Karpas-422 (cell line): Measurements from ENCODE around the gene TTLL1. TPM values are rescaled to one million over a fixed set of nuclear protein-coding genes. Genes with fewer than 3 reads are reported as not detected.

ENCODE experiments used
- DNase-seq: peaks from one replicate; pipeline ENCODE4 v3.0.0-alpha.2; 2015
- H2AFZ ChIP-seq: fragments of 200-600 bp; sonication (generic); 2 replicates; pipeline ENCODE4 v1.6.1; 2014; ENCODE audit warnings: antibody characterized with exemption, low read length, mixed read lengths
- H3K27ac ChIP-seq: fragments of 200-600 bp; sonication (generic); 2 replicates; pipeline ENCODE4 v1.5.1; 2014; ENCODE audit warnings: mild to moderate bottlenecking, low read length, moderate library complexity
- H3K27me3 ChIP-seq: fragments of 200-600 bp; sonication (generic); 2 replicates; pipeline ENCODE4 v1.6.1; 2014; ENCODE audit warnings: low read length, mixed read lengths
- H3K36me3 ChIP-seq: fragments of 200-600 bp; sonication (generic); 2 replicates; pipeline ENCODE4 v1.6.1; 2014; ENCODE audit warnings: low read length, mixed read lengths; ENCODE audit not compliant: insufficient read depth
- H3K4me1 ChIP-seq: fragments of 200-600 bp; sonication (generic); 2 replicates; pipeline ENCODE4 v1.6.1; 2014; ENCODE audit warnings: mild to moderate bottlenecking, low read length, mixed read lengths
- H3K4me2 ChIP-seq: fragments of 200-600 bp; sonication (generic); 2 replicates; pipeline ENCODE4 v1.6.1; 2014; ENCODE audit warnings: low read length, low read depth, mild to moderate bottlenecking; ENCODE audit not compliant: poor library complexity, severe bottlenecking
- H3K4me3 ChIP-seq: fragments of 200-600 bp; sonication (generic); 2 replicates; pipeline ENCODE4 v1.5.1; 2014; ENCODE audit warnings: mild to moderate bottlenecking, antibody characterized with exemption, low read length, mixed read lengths
- H3K79me2 ChIP-seq: fragments of 200-600 bp; sonication (generic); 2 replicates; pipeline ENCODE4 v1.6.1; 2014; ENCODE audit warnings: mild to moderate bottlenecking, low read length, mixed read lengths
- H3K9ac ChIP-seq: fragments of 200-600 bp; sonication (generic); 2 replicates; pipeline ENCODE4 v1.6.0; 2014; ENCODE audit warnings: low read length
- H3K9me2 ChIP-seq: fragments of 200-600 bp; sonication (generic), shearing (Covaris generic); replicated peaks from 2 replicates; pipeline ENCODE4 v1.6.0; 2014; ENCODE audit warnings: mild to moderate bottlenecking, low read length, moderate library complexity; ENCODE audit not compliant: insufficient read depth
- H3K9me3 ChIP-seq: fragments of 300-700, 200-600 bp; sonication (generic); 2 replicates; pipeline ENCODE4 v1.6.1; 2014; ENCODE audit warnings: low read length, mixed read lengths
- H4K20me1 ChIP-seq: fragments of 200-600 bp; sonication (generic); 2 replicates; pipeline ENCODE4 v1.6.1; 2014; ENCODE audit warnings: mild to moderate bottlenecking, antibody characterized with exemption, low read length, low read depth; ENCODE audit not compliant: insufficient read depth
- total RNA-seq: library from RNA; depleted of rRNA; stranded (reverse); fragments of >200 nt; shearing (Covaris generic); gene quantifications from 2 replicates; pipeline ENCODE4 v1.2.3, GENCODE V29; 2014; ENCODE audit warnings: low replicate concordance

Gene TTLL1
- total RNA-seq, 1 experiment from 2014 or later: 0.97 TPM

- no peak overlapping the region for H2AFZ ChIP-seq
- no peaks in the 10 kb centered on the region for H3K36me3 ChIP-seq
- H3K9me3 ChIP-seq: no peaks in the 10 kb centered on the region
- no peaks in the 10 kb centered on the region for H4K20me1 ChIP-seq
- H3K27me3 ChIP-seq: no peaks in the 10 kb centered on the region
- H3K27ac ChIP-seq: no peak overlapping the region
- no peaks in the 10 kb centered on the region for H3K79me2 ChIP-seq
- no peak overlapping the region for H3K4me2 ChIP-seq
- no peak overlapping the region for H3K9ac ChIP-seq
- DNase-seq: no peak
- H3K4me1 ChIP-seq: peaks cover 23% of the 10 kb centered on the region
- no peaks in the 10 kb centered on the region for H3K9me2 ChIP-seq
- H3K4me3 ChIP-seq: no peak overlapping the region
Observed at GRCh38 chr22:43116932-43117331, 27.7 kb upstream of the TTLL1 start.

- no peak overlapping the region for H3K9ac ChIP-seq
- no peaks in the 10 kb centered on the region for H3K27me3 ChIP-seq
- no peak overlapping the region for H3K4me2 ChIP-seq
- H2AFZ ChIP-seq: no peak overlapping the region
- no peak for DNase-seq
- H3K79me2 ChIP-seq: no peaks in the 10 kb centered on the region
- no peaks in the 10 kb centered on the region for H3K36me3 ChIP-seq
- peaks cover 35% of the 10 kb centered on the region for H3K4me1 ChIP-seq
- no peaks in the 10 kb centered on the region for H3K9me3 ChIP-seq
- H3K9me2 ChIP-seq: no peaks in the 10 kb centered on the region
- H4K20me1 ChIP-seq: no peaks in the 10 kb centered on the region
- no peak overlapping the region for H3K4me3 ChIP-seq
- H3K27ac ChIP-seq: no peak overlapping the region
Observed at GRCh38 chr22:43114958-43115357, 25.8 kb upstream of the TTLL1 start.

- Histone ChIP-seq H3K27me3 (no peaks in the 10 kb centered on the region), H3K4me1 (peaks cover 27% of the 10 kb centered on the region), H2AFZ (no peak overlapping the region), H3K9me2 (no peaks in the 10 kb centered on the region), H3K27ac (no peak overlapping the region), H3K9me3 (no peaks in the 10 kb centered on the region), H3K36me3 (no peaks in the 10 kb centered on the region), H3K9ac (no peak overlapping the region), H3K4me2 (no peak overlapping the region), H4K20me1 (no peaks in the 10 kb centered on the region), H3K79me2 (no peaks in the 10 kb centered on the region), H3K4me3 (no peak overlapping the region)
- no peak for DNase-seq
Observed at GRCh38 chr22:43113526-43114251, 24.5 kb upstream of the TTLL1 start.

GRCh38 chr22:43110927-43111623, 21.9 kb upstream of the TTLL1 start:
- Histone ChIP-seq H3K9me2 (no peaks in the 10 kb centered on the region), H3K4me3 (peak overlapping the region; percentile 49; the same call in 1 of the 2 replicates), H3K27me3 (no peaks in the 10 kb centered on the region), H3K9ac (peak overlapping the region; percentile 29; the same call in 1 of the 2 replicates), H3K4me2 (peak overlapping the region; percentile 59), H4K20me1 (no peaks in the 10 kb centered on the region), H3K4me1 (peaks cover 20% of the 10 kb centered on the region), H2AFZ (0 out of 2 replicates have a peak overlapping the region, but pooled peaks have one; percentile 31), H3K36me3 (no peaks in the 10 kb centered on the region), H3K79me2 (no peaks in the 10 kb centered on the region), H3K9me3 (no peaks in the 10 kb centered on the region), H3K27ac (no peak overlapping the region)
- no peak for DNase-seq

GRCh38 chr22:43110444-43110926, 21.3 kb upstream of the TTLL1 start, which contains the start of gene BIK:
Gene BIK (plus strand): TSS chr22:43110750. CDS start chr22:43124023, 13,273 bp downstream.
- Histone ChIP-seq H3K36me3 (no peaks in the 10 kb centered on the region), H3K79me2 (no peaks in the 10 kb centered on the region), H3K4me2 (peak within 1 kb of the TSS; percentile 59), H4K20me1 (no peaks in the 10 kb centered on the region), H3K4me3 (peak within 1 kb of the TSS; percentile 49; the same call in 1 of the 2 replicates), H3K9me2 (no peaks in the 10 kb centered on the region), H3K9ac (peak within 1 kb of the TSS; percentile 29; the same call in 1 of the 2 replicates), H3K9me3 (no peaks in the 10 kb centered on the region), H3K27ac (no peak within 1 kb of the TSS), H2AFZ (0 out of 2 replicates have a peak within 1 kb of the TSS, but pooled peaks have one; percentile 31), H3K27me3 (no peaks in the 10 kb centered on the region), H3K4me1 (peaks cover 16% of the 10 kb centered on the region)
- DNase-seq: peak; percentile 50

GRCh38 chr22:43109921-43110443, 20.8 kb upstream of the TTLL1 start:
- no peaks in the 10 kb centered on the region for H3K9me3 ChIP-seq
- H3K27me3 ChIP-seq: no peaks in the 10 kb centered on the region
- no peak overlapping the region for H3K27ac ChIP-seq
- H3K79me2 ChIP-seq: no peaks in the 10 kb centered on the region
- no peak overlapping the region for H3K4me3 ChIP-seq
- no peak overlapping the region for H3K9ac ChIP-seq
- no peak for DNase-seq
- peak overlapping the region; percentile 59 for H3K4me2 ChIP-seq
- H2AFZ ChIP-seq: no peak overlapping the region
- H3K4me1 ChIP-seq: peaks cover 16% of the 10 kb centered on the region
- no peaks in the 10 kb centered on the region for H4K20me1 ChIP-seq
- H3K36me3 ChIP-seq: no peaks in the 10 kb centered on the region
- no peaks in the 10 kb centered on the region for H3K9me2 ChIP-seq

- Histone ChIP-seq H3K79me2 (no peaks in the 10 kb centered on the region), H3K27ac (no peak overlapping the region), H2AFZ (no peak overlapping the region), H4K20me1 (no peaks in the 10 kb centered on the region), H3K36me3 (no peaks in the 10 kb centered on the region), H3K4me2 (no peak overlapping the region), H3K4me3 (no peak overlapping the region), H3K9me3 (no peaks in the 10 kb centered on the region), H3K9me2 (no peaks in the 10 kb centered on the region), H3K9ac (no peak overlapping the region), H3K4me1 (peaks cover 16% of the 10 kb centered on the region), H3K27me3 (no peaks in the 10 kb centered on the region)
- no peak for DNase-seq
Observed at GRCh38 chr22:43109511-43109910, 20.3 kb upstream of the TTLL1 start.

- no peak overlapping the region for H2AFZ ChIP-seq
- H3K27me3 ChIP-seq: no peaks in the 10 kb centered on the region
- no peaks in the 10 kb centered on the region for H3K9me2 ChIP-seq
- no peaks in the 10 kb centered on the region for H4K20me1 ChIP-seq
- H3K9me3 ChIP-seq: no peaks in the 10 kb centered on the region
- no peaks in the 10 kb centered on the region for H3K36me3 ChIP-seq
- H3K27ac ChIP-seq: no peak overlapping the region
- no peak overlapping the region for H3K4me3 ChIP-seq
- peaks cover 10% of the 10 kb centered on the region for H3K4me1 ChIP-seq
- no peak overlapping the region for H3K9ac ChIP-seq
- no peak for DNase-seq
- H3K79me2 ChIP-seq: no peaks in the 10 kb centered on the region
- H3K4me2 ChIP-seq: no peak overlapping the region
Observed at GRCh38 chr22:43106302-43106701, 17.1 kb upstream of the TTLL1 start.
